Glutamatergic neuron (in vitro differentiated cells): ENCODE data around the gene CXXC4. TPM values are rescaled to one million over a fixed set of nuclear protein-coding genes. Genes with fewer than 3 reads are reported as not detected.

Source experiments
- DNase-seq: peaks from one replicate; pipeline ENCODE4 v3.0.0; 2022
- H3K27ac Mint-ChIP-seq: one replicate; pipeline ENCODE4 v1.8.0; 2020; ENCODE audit warnings: mild to moderate bottlenecking, mixed read lengths, inconsistent platforms; ENCODE audit not compliant: unreplicated experiment
- H3K27me3 Mint-ChIP-seq: one replicate; pipeline ENCODE4 v1.8.0; 2020; ENCODE audit warnings: mild to moderate bottlenecking, moderate library complexity, mixed read lengths, inconsistent platforms; ENCODE audit not compliant: unreplicated experiment
- H3K36me3 Mint-ChIP-seq: one replicate; pipeline ENCODE4 v1.8.0; 2020; ENCODE audit warnings: mild to moderate bottlenecking, mixed read lengths, inconsistent platforms; ENCODE audit not compliant: unreplicated experiment
- H3K4me1 Mint-ChIP-seq: one replicate; pipeline ENCODE4 v1.8.0; 2020; ENCODE audit warnings: mild to moderate bottlenecking, low read depth, mixed read lengths, inconsistent platforms; ENCODE audit not compliant: unreplicated experiment
- H3K4me3 Mint-ChIP-seq: one replicate; pipeline ENCODE4 v1.8.0; 2020; ENCODE audit warnings: mild to moderate bottlenecking, mixed read lengths, inconsistent platforms; ENCODE audit not compliant: unreplicated experiment
- H3K9me3 Mint-ChIP-seq: one replicate; pipeline ENCODE4 v1.8.0; 2020; ENCODE audit warnings: mild to moderate bottlenecking, moderate library complexity, mixed read lengths, inconsistent platforms; ENCODE audit not compliant: unreplicated experiment
- total RNA-seq: library from RNA; stranded (reverse); fragmentation: NEBNext Ultra II Directional; extraction: Animal tissue kit (Norgen Biotek cat#: 25700); gene quantifications from one replicate; pipeline ENCODE4 v1.2.1, GENCODE V29; 2021; ENCODE audit not compliant: unreplicated experiment
- TF ChIP-seq, protein P1 (sequence below): fragments of 200-600 bp; sonication (generic); IDR thresholded peaks from one replicate; pipeline ENCODE4 v1.5.0; 2021; ENCODE audit not compliant: partially characterized antibody, unreplicated experiment

Gene CXXC4
- total RNA-seq, 1 donor from 2014 or later: 21.8 TPM

DNA sequence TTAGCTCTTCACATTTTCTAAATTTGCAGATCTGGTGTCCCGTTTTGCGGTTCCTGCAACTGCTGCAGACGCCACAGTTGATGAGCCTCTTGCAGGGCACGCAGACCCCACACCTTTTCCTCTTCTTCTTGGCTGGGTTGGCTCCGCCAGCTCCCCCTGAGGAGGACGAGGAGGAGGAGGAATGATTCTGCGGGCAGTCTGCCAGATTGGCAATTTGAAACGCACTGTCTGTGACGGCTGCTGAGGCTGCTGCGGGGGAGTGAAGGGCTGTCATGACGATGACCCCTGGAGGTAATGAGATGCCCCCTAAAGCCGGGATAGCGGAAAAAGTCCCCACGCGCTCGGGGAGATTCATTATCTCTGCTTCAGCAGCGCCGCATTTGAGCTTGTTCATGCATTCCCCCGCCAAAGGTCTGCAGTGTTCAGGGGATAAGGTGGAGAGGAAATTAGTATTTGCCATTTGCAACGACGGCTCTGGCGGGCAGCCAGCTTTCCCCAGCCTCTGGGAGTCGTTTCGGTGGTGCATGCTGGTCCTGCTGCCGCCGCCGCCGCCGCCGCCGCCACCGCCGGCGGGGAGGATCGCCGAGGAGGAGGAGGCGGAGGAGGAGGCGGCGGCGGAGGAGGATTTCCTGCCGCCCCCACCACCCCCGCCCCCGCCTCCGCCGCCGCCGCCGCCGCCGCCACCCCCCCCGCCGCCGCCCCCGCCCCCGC is 3.8 kb downstream of the CXXC4 start:
- peaks cover 45% of the 10 kb centered on the region for H3K4me1 Mint-ChIP-seq
- peaks cover 16% of the 10 kb centered on the region for H3K9me3 Mint-ChIP-seq
- peak overlapping the region; percentile 98 for H3K4me3 Mint-ChIP-seq
- H3K27me3 Mint-ChIP-seq: peaks cover 17% of the 10 kb centered on the region
- DNase-seq: peak; percentile 84
- TF ChIP-seq, protein P1, sequence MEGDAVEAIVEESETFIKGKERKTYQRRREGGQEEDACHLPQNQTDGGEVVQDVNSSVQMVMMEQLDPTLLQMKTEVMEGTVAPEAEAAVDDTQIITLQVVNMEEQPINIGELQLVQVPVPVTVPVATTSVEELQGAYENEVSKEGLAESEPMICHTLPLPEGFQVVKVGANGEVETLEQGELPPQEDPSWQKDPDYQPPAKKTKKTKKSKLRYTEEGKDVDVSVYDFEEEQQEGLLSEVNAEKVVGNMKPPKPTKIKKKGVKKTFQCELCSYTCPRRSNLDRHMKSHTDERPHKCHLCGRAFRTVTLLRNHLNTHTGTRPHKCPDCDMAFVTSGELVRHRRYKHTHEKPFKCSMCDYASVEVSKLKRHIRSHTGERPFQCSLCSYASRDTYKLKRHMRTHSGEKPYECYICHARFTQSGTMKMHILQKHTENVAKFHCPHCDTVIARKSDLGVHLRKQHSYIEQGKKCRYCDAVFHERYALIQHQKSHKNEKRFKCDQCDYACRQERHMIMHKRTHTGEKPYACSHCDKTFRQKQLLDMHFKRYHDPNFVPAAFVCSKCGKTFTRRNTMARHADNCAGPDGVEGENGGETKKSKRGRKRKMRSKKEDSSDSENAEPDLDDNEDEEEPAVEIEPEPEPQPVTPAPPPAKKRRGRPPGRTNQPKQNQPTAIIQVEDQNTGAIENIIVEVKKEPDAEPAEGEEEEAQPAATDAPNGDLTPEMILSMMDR: no peak
- no peaks in the 10 kb centered on the region for H3K36me3 Mint-ChIP-seq
- peak overlapping the region; percentile 97 for H3K27ac Mint-ChIP-seq

DNA sequence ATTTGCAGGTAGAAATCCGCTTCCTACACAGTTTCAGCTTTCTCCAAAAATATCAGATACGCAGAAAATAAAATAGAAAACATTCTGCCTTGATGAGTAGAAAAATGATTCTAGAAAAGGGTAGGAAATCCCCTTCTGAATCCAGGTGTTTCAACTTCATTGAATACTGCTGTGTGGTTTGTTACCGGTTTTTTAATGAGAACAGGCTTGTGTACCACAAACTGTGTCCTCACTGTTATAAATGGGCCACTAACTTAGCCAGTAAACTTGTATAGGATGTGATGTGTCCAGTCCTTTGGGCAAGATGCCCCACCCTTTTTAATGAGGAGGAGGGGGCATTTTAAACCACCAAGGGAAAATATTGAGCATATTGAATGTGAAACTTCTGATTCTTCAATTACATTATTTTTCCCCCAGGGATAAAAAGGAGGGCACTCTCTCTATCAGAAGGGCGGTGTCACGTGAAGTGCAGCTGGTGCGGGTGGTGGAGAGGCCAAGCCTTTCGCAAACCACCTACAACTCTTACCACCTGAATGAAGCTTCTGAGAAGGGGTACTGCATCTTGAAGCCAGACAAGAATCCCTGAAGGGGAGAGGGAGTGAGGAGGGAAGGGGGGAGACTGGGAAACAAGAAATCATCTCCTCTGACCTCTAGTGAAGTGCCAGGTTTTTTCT is 4.5 kb downstream of the CXXC4 start:
- H3K27me3 Mint-ChIP-seq: peaks cover 12% of the 10 kb centered on the region
- H3K36me3 Mint-ChIP-seq: no peaks in the 10 kb centered on the region
- H3K27ac Mint-ChIP-seq: peak overlapping the region; percentile 97

DNA sequence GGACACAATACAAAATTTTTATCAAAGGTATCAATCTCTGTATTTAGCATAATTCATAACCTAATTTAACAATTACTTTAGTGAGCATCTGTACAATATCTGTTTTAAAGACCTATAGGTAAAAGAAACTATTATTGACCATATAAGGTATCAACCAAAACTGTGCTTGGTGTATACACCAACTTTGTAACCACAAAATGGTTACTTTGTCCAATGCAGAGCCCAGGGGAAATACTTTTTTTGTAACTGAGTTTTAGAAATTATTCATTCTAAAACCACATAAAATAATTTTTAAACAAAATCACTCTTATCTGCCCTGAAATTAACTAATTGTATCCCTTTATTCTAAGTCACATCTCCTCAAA is 5.0 kb downstream of the CXXC4 start:
- peaks cover 10% of the 10 kb centered on the region for H3K27me3 Mint-ChIP-seq
- peaks cover 48% of the 10 kb centered on the region for H3K4me1 Mint-ChIP-seq
- TF ChIP-seq, protein P1: no peak
- no peak overlapping the region for H3K27ac Mint-ChIP-seq
- no peaks in the 10 kb centered on the region for H3K36me3 Mint-ChIP-seq
- H3K9me3 Mint-ChIP-seq: peaks cover 10% of the 10 kb centered on the region
- peak overlapping the region; percentile 98 for H3K4me3 Mint-ChIP-seq
- no peak for DNase-seq

More for the DNA sequence above, 4.5 kb downstream of the CXXC4 start:
- no peak for DNase-seq
- Mint-ChIP-seq H3K4me1 (peaks cover 45% of the 10 kb centered on the region), H3K4me3 (peak overlapping the region; percentile 98), H3K9me3 (peaks cover 14% of the 10 kb centered on the region)
- TF ChIP-seq, protein P1: no peak

DNA sequence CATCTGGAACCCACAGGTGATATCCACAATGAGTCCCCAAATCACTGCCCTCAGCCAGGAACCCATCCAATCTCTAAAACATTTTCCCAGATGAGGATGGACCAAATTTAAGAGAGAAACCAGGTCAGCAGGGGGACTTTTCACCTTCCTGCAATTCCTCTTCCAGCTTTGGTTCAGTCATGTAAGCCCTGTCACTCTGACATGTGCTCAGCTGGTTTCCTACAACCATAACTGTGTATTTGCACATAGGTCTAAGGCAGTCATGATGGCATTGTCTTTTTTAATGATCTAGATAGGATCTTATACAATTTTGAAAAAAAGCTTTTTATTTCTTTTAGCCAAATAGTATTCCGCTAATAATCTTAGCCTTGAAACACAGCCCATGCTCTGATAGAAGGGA is 6.5 kb downstream of the CXXC4 start:
- peaks cover 5% of the 10 kb centered on the region for H3K9me3 Mint-ChIP-seq
- TF ChIP-seq, protein P1: no peak
- H3K4me3 Mint-ChIP-seq: peak overlapping the region; percentile 49
- DNase-seq: no peak
- peaks cover 45% of the 10 kb centered on the region for H3K4me1 Mint-ChIP-seq
- H3K27ac Mint-ChIP-seq: no peak overlapping the region
- no peaks in the 10 kb centered on the region for H3K36me3 Mint-ChIP-seq
- H3K27me3 Mint-ChIP-seq: peaks cover 6% of the 10 kb centered on the region
